A549 (cell line): ENCODE results near the gene TBX5. TPM values are rescaled to one million over a fixed set of nuclear protein-coding genes. Genes with fewer than 3 reads are reported as not detected.

Source experiments
- ATAC-seq, 2 experiments: fragments of 200-7000 bp in 1 of 2; fragments of >200 bp in 1 of 2; cut with Nextera tagmentation in 1 of 2; cut with Tn5 transposase in 1 of 2; 3 replicates each; pipeline versions ENCODE4 v1.8.0 to v1.9.1; 2018 to 2020; ENCODE audit warnings: mild to moderate bottlenecking in 1 of 2, moderate library complexity in 1 of 2
- CTCF ChIA-PET: fragments of 300-600 bp; sonication (Branson Sonifier 250); formaldehyde crosslinking; extraction: SDS; loops from one replicate; lab custom pipeline; 2021; ENCODE audit warnings: antibody characterized with exemption, inconsistent platforms; lab: Yijun Ruan, JAX
- POLR2A ChIA-PET: fragments of 350-600 bp; formaldehyde crosslinking; extraction: SDS; loops from one replicate; lab custom pipeline; 2021; ENCODE audit warnings: antibody characterized with exemption, inconsistent platforms; lab: Yijun Ruan, JAX
- DNase-seq, 2 experiments: peaks; one replicate each; pipeline versions ENCODE4 v3.0.0 to v3.0.0-alpha.2; 2011 to 2016; ENCODE audit warnings: low read depth in 1 of 2, low spot score in 1 of 2
- FAIRE-seq: peaks from 2 replicates; lab custom pipeline; 2011; peaks lifted over from hg19 to GRCh38; lab: Jason Lieb, UNC
- H3K27ac ChIP-seq, 2 experiments: fragments of >200 bp; sonication (Bioruptor Twin); formaldehyde crosslinking; 3 replicates each; pipeline ENCODE4 v1.5.1; 2016 to 2017
- H3K4me1 ChIP-seq: fragments of >200 bp; sonication (Bioruptor Twin); formaldehyde crosslinking; 3 replicates; pipeline ENCODE4 v1.6.1; 2016
- H3K4me2 ChIP-seq: fragments of >200 bp; sonication (Bioruptor Twin); formaldehyde crosslinking; 3 replicates; pipeline ENCODE4 v1.6.1; 2016
- H3K4me3 ChIP-seq: fragments of >200 bp; sonication (Bioruptor Twin); formaldehyde crosslinking; 3 replicates; pipeline ENCODE4 v1.5.1; 2016
- H3K9me3 ChIP-seq: fragments of >200 bp; sonication (Bioruptor Twin); formaldehyde crosslinking; 3 replicates; pipeline ENCODE4 v1.6.1; 2016
- BHLHE40 ChIP-seq: IDR thresholded peaks from 2 replicates; pipeline ENCODE4 v1.6.1; 2012; ENCODE audit warnings: low read depth, low read length, inconsistent platforms
- CBX8 ChIP-seq: fragments of 200-600 bp; sonication (generic); IDR thresholded peaks from 2 replicates; pipeline ENCODE4 v1.6.1; 2016
- CHD4 ChIP-seq: fragments of 200-600 bp; sonication (generic); IDR thresholded peaks from 2 replicates; pipeline ENCODE4 v1.6.1; 2016; ENCODE audit warnings: antibody characterized with exemption, mild to moderate bottlenecking, borderline replicate concordance
- ESRRA ChIP-seq: fragments of 150-350 bp; IDR thresholded peaks from 2 replicates; pipeline ENCODE4 v1.6.1; 2014; ENCODE audit warnings: mild to moderate bottlenecking, low read length, borderline replicate concordance
- FOSL2 ChIP-seq, 2 experiments: fragments of 450-650 bp in 1 of 2; fragments of >200 bp in 1 of 2; sonication (Bioruptor Twin) in 1 of 2; formaldehyde crosslinking; IDR thresholded peaks; 2 replicates each; pipeline versions ENCODE4 v1.5.0 to v1.6.1; 2016 to 2020; ENCODE audit warnings: mild to moderate bottlenecking in 1 of 2, moderate library complexity in 1 of 2
- FOXS1 ChIP-seq: fragments of 250-450 bp; sonication (Bioruptor Pico); IDR thresholded peaks from 2 replicates; pipeline ENCODE4 v1.5.0; 2020; ENCODE audit warnings: mild to moderate bottlenecking, moderate library complexity
- GATA3 ChIP-seq: IDR thresholded peaks from 2 replicates; pipeline ENCODE4 v1.6.1; 2012; ENCODE audit warnings: borderline replicate concordance
- HDAC2 ChIP-seq: fragments of 200-600 bp; sonication (generic); IDR thresholded peaks from 2 replicates; pipeline ENCODE4 v1.6.1; 2016
- HOXB5 ChIP-seq: fragments of 250-450 bp; sonication (Bioruptor Pico); IDR thresholded peaks from 2 replicates; pipeline ENCODE4 v1.5.0; 2020; ENCODE audit warnings: mild to moderate bottlenecking, moderate library complexity
- KDM5A ChIP-seq: fragments of 200-600 bp; sonication (generic); IDR thresholded peaks from 2 replicates; pipeline ENCODE4 v1.6.1; 2016; ENCODE audit warnings: antibody characterized with exemption, mild to moderate bottlenecking
- MAZ ChIP-seq: fragments of 150-350 bp; IDR thresholded peaks from 2 replicates; pipeline ENCODE4 v1.6.1; 2014; ENCODE audit warnings: antibody characterized with exemption, low read depth, low read length, borderline replicate concordance
- MYC ChIP-seq: IDR thresholded peaks from 2 replicates; pipeline ENCODE4 v1.6.1; 2012; ENCODE audit warnings: mild to moderate bottlenecking, inconsistent platforms, low read length, improper control_type of control experiment, borderline replicate concordance
- NFE2L2 ChIP-seq: fragments of 150-350 bp; conservative IDR thresholded peaks from 2 replicates; pipeline ENCODE4 v1.6.1; 2014; ENCODE audit warnings: low read length
- PHF8 ChIP-seq: fragments of 200-600 bp; sonication (generic); IDR thresholded peaks from 2 replicates; pipeline ENCODE4 v1.6.1; 2016; ENCODE audit warnings: low read depth, mild to moderate bottlenecking, antibody characterized with exemption, moderate library complexity, borderline replicate concordance
- RARB ChIP-seq: fragments of 250-450 bp; sonication (Bioruptor Pico); IDR thresholded peaks from 2 replicates; pipeline ENCODE4 v1.8.0; 2021; ENCODE audit warnings: mild to moderate bottlenecking, moderate library complexity
- RCOR1 ChIP-seq: fragments of 150-350 bp; IDR thresholded peaks from 2 replicates; pipeline ENCODE4 v1.6.1; 2014; ENCODE audit warnings: antibody characterized with exemption, low read length, low read depth
- RNF2 ChIP-seq: fragments of 200-600 bp; sonication (generic); IDR thresholded peaks from 2 replicates; pipeline ENCODE4 v1.6.1; 2016; ENCODE audit warnings: low read depth, mild to moderate bottlenecking, antibody characterized with exemption, moderate library complexity, borderline replicate concordance
- SREBF2 ChIP-seq: fragments of 450-650 bp; IDR thresholded peaks from 2 replicates; pipeline ENCODE4 v1.6.1; 2014; ENCODE audit warnings: mild to moderate bottlenecking, moderate library complexity
- TFCP2L1 ChIP-seq: fragments of 250-450 bp; sonication (Bioruptor Pico); IDR thresholded peaks from 2 replicates; pipeline ENCODE4 v1.5.0; 2021; ENCODE audit warnings: mild to moderate bottlenecking
- TP53 ChIP-seq: fragments of 250-450 bp; sonication (Bioruptor Pico); IDR thresholded peaks from 2 replicates; pipeline ENCODE4 v1.5.0; 2021; ENCODE audit warnings: mild to moderate bottlenecking, moderate library complexity
- ZC3H11A ChIP-seq: fragments of 450-650 bp; IDR thresholded peaks from 2 replicates; pipeline ENCODE4 v1.6.1; 2014; ENCODE audit warnings: antibody characterized with exemption, mild to moderate bottlenecking
- ZFP36 ChIP-seq: fragments of 450-650 bp; IDR thresholded peaks from 2 replicates; pipeline ENCODE4 v1.6.1; 2014; ENCODE audit warnings: borderline replicate concordance; ENCODE audit not compliant: partially characterized antibody
- WGBS: methylation state at CpG from one replicate; pipeline ENCODE4 v1.1.6; 2017; ENCODE audit errors: missing lambda C conversion rate; 5-methylcytosine and 5-hydroxymethylcytosine counted together
- polyA plus RNA-seq, 4 experiments: library from polyadenylated mRNA; depleted of rRNA in 3 of 4; stranded (reverse); fragments of >200 nt; fragmentation: RNase III in 1 of 4; extraction: RNeasy Plus Mini Kit Qiagen cat#74134 plus additional on column Dnase treatment in 1 of 4; gene quantifications; 2 replicates in 3 of 4; 3 replicates in 1 of 4; pipeline ENCODE4 v1.2.3, GENCODE V29; 2011 to 2017
- TF ChIP-seq, protein P1 (sequence below): fragments of 250-450 bp; sonication (Bioruptor Pico); IDR thresholded peaks from 2 replicates; pipeline ENCODE4 v1.5.0; 2020; ENCODE audit warnings: low read depth, mild to moderate bottlenecking, moderate library complexity
- TF ChIP-seq, protein P2 (sequence below): fragments of 200-600 bp; sonication (generic); IDR thresholded peaks from 2 replicates; pipeline ENCODE4 v1.6.1; 2016; ENCODE audit warnings: antibody characterized with exemption, mild to moderate bottlenecking, moderate library complexity

The TBX5 gene
- polyA plus RNA-seq, 2 of the 4 experiments (the other 2 are of a cell fraction): not detected

DNA sequence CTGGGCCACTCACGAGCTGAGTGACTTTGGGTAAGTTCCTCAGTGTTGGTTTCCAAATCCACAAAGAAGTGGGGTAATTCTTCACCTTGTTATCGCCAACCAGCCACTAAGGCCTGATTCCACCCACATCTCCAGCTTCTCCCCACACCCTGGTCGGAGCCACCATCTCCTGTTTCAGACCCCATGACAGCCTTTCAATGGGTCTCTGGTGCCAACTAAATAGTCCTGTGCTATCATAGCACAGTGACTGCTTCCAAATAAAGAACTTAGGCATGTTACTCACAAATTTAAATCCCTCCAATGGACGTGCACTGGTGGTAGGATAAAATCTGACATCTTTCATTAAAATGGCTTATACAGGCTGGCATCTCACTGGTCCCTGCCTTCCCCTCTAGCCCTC is 44.0 kb downstream of the TBX5 start:
- ChIA-PET POLR2A (no interaction called here), CTCF (no interaction called here)
- Histone ChIP-seq H3K4me3 (no peak overlapping the region), H3K4me2 (no peak overlapping the region), H3K9me3 (peaks cover 7% of the 10 kb centered on the region; the same call in 2 of the 3 replicates), H3K4me1 (no peaks in the 10 kb centered on the region), H3K27ac (no peak overlapping the region)
- WGBS: 0% methylated on average over 4 of the region's 4 CpGs
- FAIRE-seq (no peak), ATAC-seq (no peak), DNase-seq (no peak)
- TF ChIP-seq ZC3H11A (no peak), FOXS1 (CRISPR knock-in tag) (no peak), RCOR1 (no peak), MAZ (no peak), NFE2L2 (no peak)

DNA sequence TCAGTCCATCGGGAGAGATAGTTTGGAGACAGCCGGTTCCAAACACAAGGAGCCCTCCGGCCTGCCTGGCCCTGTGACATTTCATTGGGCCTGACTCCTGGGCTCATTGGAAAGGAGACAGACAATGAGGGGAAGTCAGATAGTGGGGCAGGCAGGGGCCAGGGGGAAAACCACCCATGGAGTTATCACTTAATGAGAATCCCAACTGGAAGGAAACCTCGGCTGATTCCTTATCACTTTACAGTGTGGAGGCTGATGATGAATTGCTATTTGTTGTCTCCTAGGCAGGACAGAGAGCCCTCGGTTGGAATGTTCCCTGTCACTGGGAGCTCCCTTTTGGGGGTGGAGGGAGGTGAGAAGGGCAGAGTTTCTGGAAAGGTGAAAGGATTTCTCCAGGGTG is 44.4 kb downstream of the TBX5 start:
- Histone ChIP-seq H3K4me1 (no peaks in the 10 kb centered on the region), H3K9me3 (peaks cover 5% of the 10 kb centered on the region; the same call in 2 of the 3 replicates)
- ChIA-PET CTCF (no interaction called here), POLR2A (no interaction called here)
- ATAC-seq: no peak
- no peak for DNase-seq
- FAIRE-seq: no peak
- no peak for TF ChIP-seq PHF8
- TF ChIP-seq KDM5A: no peak
- TF ChIP-seq, protein P1, sequence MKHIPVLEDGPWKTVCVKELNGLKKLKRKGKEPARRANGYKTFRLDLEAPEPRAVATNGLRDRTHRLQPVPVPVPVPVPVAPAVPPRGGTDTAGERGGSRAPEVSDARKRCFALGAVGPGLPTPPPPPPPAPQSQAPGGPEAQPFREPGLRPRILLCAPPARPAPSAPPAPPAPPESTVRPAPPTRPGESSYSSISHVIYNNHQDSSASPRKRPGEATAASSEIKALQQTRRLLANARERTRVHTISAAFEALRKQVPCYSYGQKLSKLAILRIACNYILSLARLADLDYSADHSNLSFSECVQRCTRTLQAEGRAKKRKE: no peak
- TF ChIP-seq CHD4: no peak
- TF ChIP-seq ZC3H11A: no peak
- TF ChIP-seq TP53 (CRISPR knock-in tag): no peak
- TF ChIP-seq, all 56 proteins: peak for 0
- Histone ChIP-seq H3K4me2 (no peak overlapping the region), H3K4me3 (no peak overlapping the region), H3K27ac (no peak overlapping the region)
- WGBS: 18% methylated on average over 5 of the region's 5 CpGs

DNA sequence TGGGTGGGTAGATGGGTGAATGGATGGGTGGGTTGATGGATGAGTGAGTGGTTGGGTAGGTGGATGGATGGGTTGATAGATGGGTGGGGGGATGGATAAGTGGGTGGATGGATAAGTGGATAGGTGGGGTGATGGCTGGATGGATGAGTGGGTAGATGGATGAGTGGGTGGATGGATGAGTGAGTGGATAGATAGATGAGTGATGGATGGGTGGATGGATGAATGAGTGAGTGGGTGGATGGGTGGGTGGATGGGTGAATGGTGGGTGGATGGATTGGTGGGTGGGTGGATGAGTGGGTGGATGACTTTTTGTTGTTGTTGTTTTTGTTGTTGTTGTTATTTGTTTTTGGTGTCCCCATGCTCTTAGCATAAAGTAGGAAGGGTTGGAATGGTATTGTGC is 45.5 kb downstream of the TBX5 start:
- Histone ChIP-seq H3K4me3 (no peak overlapping the region), H3K4me1 (no peaks in the 10 kb centered on the region), H3K27ac (no peak overlapping the region), H3K9me3 (no peaks in the 10 kb centered on the region), H3K4me2 (no peak overlapping the region)
- FAIRE-seq (no peak), DNase-seq (no peak), ATAC-seq (no peak)
- ChIA-PET CTCF (interaction anchor here (1.2 kb wide), 1 partner anchor 340 kb away, joined by 3 read pairs; no protein-coding TSS in a partner anchor), POLR2A (no interaction called here)
- no peak for TF ChIP-seq CHD4
- no peak for TF ChIP-seq GATA3
- no peak for TF ChIP-seq ZC3H11A
- TF ChIP-seq TFCP2L1 (CRISPR knock-in tag): no peak
- TF ChIP-seq, protein P1: no peak
- TF ChIP-seq SREBF2: no peak
- TF ChIP-seq, protein P2, sequence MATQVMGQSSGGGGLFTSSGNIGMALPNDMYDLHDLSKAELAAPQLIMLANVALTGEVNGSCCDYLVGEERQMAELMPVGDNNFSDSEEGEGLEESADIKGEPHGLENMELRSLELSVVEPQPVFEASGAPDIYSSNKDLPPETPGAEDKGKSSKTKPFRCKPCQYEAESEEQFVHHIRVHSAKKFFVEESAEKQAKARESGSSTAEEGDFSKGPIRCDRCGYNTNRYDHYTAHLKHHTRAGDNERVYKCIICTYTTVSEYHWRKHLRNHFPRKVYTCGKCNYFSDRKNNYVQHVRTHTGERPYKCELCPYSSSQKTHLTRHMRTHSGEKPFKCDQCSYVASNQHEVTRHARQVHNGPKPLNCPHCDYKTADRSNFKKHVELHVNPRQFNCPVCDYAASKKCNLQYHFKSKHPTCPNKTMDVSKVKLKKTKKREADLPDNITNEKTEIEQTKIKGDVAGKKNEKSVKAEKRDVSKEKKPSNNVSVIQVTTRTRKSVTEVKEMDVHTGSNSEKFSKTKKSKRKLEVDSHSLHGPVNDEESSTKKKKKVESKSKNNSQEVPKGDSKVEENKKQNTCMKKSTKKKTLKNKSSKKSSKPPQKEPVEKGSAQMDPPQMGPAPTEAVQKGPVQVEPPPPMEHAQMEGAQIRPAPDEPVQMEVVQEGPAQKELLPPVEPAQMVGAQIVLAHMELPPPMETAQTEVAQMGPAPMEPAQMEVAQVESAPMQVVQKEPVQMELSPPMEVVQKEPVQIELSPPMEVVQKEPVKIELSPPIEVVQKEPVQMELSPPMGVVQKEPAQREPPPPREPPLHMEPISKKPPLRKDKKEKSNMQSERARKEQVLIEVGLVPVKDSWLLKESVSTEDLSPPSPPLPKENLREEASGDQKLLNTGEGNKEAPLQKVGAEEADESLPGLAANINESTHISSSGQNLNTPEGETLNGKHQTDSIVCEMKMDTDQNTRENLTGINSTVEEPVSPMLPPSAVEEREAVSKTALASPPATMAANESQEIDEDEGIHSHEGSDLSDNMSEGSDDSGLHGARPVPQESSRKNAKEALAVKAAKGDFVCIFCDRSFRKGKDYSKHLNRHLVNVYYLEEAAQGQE: no peak
- no peak for TF ChIP-seq ESRRA
- no peak for TF ChIP-seq HDAC2
- TF ChIP-seq RARB: no peak
- TF ChIP-seq KDM5A: no peak
- TF ChIP-seq MYC: no peak
- TF ChIP-seq HOXB5: no peak
- no peak for TF ChIP-seq ZFP36
- TF ChIP-seq BHLHE40: no peak
- TF ChIP-seq RNF2: no peak
- no peak for TF ChIP-seq CBX8
- TF ChIP-seq FOSL2 (IDR thresholded peaks at IDR 0.05): no peak
- TF ChIP-seq FOSL2 (CRISPR knock-in tag; IDR thresholded peaks at IDR 0.05): no peak
